Stimulated activated CD4-positive, alpha-beta T cell treated with anti-CD3 and anti-CD28 coated beads, Interleukin-12 subunit alpha, Interleukin-12 subunit beta, amount 100 ng/mL, for 48 hours (primary cell): ENCODE data around the gene FRY.

ENCODE experiments used
- DNase-seq, 3 donors: peaks; one replicate each; pipeline ENCODE4 v3.0.0-alpha.2; 2020; ENCODE audit warnings: low read depth in 2 of 3, low spot score in 1 of 3

Gene FRY

DNA sequence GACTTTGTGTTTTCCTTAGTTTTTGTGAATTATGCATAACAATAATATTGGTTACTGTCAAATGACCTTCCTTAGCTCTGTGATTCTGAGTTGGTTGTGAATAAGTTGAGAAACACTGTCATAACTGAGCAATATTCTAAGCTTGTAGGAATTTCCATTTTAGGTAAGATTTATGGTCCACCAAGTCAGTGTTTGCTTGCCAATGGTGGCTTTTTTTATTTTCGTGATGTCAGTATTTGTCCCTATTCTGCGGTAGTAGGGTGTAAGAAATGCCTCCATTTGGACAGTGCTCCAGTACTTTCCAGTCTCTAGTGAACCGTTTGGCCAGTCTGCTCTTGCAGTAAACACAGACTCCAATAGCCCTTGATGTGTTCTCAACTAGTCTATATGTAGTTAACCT is 94.7 kb downstream of the FRY start:
- no peak for DNase-seq

DNA sequence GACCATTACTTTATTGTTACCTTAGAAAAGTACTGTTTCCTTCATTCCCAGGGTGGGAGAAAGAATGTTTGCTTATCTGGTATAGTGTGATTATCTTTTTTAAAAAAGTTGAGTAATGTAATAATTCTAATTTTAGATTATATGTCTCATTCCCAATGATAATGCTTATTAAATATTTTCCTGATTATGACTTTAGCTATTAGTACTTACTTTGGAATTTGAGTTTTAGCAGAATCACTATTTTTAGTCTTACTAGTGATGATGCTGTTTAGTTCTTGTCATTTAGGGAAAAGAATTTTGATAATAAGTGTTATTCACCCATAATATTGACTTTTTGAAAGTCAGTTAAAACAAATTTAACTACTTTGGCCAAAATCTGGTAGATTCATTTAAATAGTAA is 95.2 kb downstream of the FRY start:
- DNase-seq: no peak

DNA sequence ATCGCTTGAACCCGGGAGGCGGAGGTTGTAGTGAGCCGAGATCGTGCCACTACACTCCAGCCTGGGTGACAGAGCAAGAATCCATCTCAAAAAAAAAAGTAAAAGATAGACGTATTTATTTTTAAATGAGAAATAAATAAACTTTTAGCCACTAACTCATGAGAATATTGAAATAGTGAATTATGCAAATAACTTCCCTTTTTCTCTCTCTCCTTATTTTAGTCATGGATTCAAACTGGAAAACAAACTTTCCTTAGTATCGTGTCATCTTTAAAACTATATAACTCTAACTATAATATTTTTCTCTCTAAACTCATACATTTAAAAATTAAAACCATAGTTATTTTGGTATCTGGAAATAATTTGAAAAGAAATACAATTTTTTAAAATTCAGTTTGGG is 96.1 kb downstream of the FRY start:
- DNase-seq: no peak

DNA sequence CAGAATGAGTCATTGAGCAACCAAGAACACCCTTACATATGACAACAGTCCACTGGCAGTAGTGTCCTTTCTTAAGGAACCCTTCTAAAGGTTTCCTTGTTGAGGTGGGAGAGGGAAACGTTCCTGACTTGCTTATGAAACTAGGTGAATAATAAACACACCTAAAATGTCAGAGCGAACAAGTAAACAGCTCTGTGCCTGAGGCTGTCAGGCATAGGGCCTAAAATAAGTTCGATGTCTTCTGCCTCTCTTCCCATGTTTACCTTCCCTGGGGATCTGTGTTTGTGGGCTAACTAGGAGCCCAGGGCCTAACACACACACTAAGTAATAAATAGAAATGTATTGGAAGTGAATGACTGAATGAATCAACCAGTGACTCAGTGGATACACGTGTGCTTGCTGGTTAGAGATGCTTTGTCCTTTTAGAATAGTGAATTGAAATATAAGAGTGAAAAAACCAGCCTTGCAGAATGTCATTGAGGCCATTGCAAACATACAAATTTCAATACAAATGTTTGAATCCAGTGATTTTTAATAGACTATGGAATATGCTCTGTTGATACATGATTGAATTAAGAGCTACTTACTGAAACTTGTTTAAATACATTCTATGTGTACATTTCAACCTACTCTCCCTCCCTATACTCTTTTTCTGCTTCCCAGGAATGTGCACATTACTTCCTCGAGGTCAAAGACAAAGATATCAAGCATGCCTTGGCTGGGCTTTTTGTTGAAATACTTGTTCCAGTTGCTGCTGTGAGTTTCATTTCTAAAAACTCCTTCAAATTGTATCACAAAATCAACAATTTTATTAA is 102.9 kb downstream of the FRY start:
- no peak for DNase-seq

DNA sequence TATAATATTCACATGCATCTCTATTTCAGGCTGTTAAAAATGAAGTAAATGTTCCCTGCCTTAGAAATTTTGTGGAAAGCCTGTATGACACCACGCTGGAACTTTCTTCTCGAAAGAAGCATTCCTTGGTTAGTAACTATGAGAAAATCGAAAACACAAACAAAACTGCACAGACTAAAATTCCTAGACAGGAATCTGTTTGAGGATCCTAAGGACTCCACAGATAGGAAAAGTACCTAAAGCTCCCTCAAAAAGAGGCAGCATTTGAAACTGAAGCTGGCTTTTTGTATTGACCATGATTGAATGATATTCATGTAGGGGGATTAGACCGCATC is 103.4 kb downstream of the FRY start:
- no peak for DNase-seq

DNA sequence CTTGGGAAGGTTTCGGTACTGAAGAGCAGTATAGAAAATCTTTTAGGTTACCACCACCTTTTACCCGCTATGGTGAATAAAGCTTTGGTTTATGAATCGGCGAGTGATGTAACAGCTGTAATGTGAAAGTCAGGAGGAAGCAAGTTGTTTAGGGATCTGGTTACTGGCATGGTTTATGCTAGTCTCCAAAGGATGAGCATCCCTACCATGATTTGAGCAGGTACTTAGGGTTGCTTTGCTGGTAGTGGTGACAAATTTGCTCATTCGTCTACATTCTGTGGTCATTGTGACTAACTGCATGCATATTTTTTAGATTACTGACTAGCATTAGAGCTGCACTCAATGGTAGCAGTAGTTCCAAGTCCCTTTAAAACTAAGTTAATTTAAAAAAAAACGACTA is 104.1 kb downstream of the FRY start:
- no peak for DNase-seq

DNA sequence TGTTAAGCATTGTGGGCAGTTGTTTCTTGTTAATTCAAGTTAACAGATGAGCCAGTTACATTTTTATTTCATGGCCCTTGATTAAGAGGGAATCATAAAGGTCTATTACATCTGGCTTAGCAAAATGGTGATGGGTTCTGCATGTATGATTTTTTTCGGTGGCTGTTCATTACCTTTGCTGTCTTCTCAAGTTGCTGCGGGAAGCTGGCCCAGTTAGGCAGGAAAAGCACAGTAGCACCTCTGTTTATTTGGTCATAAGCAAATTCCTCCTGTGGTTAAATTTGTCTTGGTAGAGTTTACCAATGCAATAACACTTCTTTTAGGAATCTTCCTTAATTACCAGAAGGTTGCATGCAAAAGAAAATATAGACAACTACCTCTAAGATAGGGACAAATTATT is 104.5 kb downstream of the FRY start:
- no peak for DNase-seq

DNA sequence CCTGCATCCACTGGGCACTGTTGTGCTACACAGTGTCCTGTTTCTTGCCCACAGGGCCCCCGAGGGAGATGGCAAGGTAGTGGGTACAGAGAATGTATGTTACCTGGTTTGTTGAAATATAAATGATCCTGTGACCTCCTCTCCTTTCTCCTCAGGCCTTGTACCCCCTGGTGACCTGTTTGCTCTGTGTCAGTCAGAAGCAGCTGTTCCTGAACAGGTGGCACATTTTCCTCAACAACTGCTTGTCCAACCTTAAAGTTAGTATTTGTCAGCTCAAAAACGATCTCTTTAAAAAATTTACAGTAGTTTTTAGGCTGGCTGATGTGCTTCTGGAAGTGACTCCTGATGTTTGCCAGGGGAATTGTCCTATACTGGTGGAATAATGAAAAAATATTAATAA is 105.1 kb downstream of the FRY start:
- no peak for DNase-seq

DNA sequence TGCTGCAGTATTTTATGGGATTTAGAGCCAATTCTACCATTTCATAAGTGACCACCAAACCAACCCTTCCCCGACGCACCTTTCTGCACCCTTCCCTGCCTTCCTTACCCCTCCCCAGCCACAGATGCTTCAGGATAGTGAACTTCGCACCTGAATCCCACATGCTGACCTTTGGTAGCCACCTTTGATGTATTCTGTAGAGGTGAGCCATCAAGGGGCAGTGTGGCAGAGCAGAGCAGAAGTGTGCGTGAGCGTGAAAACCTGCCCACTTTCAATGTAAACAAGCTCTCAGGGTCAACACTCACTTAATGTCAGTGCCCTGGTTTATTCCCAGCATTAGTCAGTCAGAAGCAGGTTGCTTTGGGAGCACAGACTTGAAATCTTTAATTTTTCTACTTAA is 107.7 kb downstream of the FRY start:
- DNase-seq: no peak

DNA sequence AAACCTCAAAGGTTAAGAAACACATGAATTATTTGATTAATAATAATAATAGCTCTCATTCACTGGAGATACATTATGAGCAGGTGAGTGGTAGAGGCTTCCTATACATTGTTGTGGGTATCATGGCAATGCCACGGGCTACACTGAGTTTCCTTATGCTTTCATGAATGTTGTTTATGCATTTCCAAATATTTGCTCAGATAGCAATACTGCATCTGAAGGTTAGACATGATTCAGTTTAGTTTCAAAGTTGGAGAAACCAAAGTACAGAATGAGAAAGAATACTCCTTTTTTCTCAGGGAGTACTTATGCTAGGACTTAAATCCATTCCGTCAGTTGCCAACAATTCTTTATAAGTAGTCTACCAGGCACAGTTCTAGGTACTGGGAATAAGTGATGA is 108.5 kb downstream of the FRY start:
- DNase-seq: no peak

DNA sequence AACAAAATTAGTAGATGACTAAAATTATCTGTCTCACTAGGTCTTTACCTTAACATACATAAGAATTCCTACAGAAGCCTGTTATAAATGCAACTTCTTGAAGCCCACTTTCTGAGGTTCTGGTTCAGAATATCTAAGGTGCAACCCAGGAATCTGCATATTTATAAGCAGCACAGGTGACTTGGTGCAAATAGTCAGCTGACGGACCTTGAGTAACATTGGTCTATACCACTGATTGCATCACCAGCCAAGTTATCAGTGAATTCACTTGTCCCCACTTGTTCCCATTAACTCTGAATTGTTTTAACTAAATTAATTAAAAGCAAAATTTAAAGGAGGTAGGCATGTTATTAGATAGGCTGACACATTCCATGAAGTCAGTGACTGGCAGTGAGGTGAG is 109.9 kb downstream of the FRY start:
- no peak for DNase-seq

DNA sequence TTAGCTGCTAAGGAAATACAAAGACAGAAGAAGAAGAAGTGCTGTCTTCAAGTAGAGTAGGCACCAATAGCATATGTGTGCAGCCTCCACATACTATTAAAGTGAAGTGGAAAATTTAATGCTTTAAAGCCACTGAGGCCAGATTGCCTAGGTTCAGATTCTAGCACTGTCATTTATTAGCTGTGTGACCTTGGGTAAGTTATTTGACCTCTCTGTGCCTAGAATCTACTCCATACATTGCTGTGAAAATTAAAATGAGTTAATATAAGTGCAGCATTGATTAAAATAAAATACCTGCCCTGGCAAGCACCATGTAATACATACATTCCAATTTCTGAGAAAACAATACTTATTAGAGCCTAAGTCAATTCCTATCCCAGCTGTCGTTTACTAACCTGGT is 110.5 kb downstream of the FRY start:
- DNase-seq: no peak

DNA sequence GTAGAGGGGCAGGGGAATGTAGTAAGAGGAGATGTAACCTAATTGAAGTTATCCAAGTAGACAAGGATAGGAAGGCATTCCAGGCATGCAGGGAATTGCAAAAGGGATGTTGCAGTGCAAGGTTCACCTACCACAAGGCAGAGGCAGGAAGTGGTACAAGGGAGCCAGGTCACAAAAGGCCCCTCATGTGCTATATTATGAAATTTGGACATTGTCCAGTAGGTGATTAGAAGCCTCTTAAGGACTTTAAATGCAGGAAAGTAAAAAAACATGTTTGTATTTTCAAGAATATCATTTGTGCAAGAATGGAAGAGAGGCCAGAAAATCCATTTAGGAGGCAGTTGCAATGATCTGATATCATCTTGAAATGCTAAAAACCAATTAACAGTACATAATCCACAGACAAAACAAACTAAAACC is 111.4 kb downstream of the FRY start:
- no peak for DNase-seq

DNA sequence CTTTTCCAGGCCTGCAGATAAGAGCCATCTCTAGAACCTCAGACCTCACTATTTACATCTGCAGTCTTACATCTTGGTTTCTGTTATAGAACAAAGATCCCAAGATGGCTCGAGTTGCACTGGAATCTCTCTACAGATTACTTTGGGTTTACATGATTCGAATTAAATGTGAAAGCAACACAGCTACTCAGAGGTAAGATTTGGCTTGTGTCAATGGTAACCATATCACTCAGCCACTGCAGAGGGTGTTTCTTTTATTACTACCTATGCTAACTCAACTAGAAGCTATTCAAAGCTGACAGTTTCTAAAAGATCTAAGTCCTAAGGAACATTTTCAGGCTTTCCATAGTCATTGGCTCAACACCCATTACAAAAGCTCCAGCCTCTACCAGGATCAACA is 115.6 kb downstream of the FRY start:
- DNase-seq: no peak

DNA sequence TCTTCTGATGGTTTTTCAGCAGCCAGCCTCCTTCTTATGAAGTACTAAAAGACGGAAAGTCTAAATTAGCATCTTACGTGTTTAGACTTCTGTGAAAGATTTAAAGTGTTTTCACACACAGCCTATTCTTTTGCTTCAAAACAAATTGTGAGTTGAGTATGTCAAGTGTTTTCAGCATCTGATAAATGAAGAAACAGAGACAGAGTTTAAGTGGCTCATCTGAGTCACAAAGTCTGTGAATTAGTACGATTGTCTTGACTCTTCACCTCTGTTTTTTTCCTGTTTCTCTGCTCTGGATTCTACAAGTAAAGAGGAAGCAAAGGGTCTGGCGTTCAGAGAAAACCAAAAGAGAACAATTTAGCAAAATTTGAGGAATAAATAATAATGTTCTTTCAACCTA is 116.4 kb downstream of the FRY start:
- no peak for DNase-seq

DNA sequence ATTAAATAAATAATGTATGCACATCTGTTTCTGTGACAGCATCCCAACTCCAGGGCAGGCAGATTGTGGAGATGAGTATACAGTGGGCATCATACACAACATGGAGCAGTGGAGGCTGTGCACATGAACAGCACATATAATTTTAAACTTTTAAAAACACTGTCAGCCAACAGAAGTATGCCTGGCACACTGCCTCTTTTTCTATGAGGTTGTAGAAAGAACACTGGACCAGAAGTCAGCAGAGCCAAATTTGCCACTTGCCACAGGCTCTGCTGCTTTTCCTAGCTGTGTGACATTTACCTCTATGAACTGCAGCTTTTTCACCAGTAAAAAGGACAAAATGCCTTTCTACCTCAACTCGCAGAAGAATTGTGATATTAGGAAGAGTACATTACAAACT is 118.7 kb downstream of the FRY start:
- DNase-seq: no peak

DNA sequence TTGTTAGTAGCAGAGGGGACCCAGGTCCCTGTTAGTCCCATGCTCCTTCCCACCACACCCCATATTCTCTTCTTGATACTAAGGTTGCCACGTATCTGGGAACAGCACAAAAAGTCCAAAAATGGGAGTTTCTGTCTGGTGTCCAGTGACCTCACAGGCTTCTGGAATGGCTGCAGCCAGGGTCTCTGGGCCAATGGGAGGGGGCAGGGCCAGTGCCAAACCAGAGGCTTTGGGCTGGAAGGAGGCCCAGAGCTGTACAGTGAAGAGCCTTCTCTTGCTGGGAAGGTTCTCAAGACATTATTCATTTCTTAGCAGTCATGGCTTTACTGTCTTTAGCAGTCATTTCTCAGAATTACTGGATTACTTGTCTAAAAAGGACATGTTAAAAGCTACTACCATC is 119.2 kb downstream of the FRY start:
- no peak for DNase-seq

DNA sequence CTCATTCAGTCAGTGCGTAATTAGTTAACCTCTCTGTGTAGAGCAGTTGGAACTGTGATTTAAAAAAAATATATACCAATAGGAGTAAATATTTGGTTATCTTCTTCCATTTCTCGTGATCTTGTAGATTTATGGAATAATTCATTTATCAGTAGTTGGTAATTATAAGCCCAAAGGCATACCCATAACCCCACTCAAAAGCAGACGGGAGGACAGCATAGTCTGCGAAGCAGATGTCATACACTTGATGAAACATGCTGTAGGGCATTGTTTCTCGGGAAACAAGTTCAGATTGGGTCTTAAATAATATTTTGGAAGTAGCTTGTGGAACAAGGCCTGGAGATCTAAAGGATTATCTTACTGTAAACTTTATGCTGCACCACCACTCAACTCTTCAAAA is 119.7 kb downstream of the FRY start:
- no peak for DNase-seq

DNA sequence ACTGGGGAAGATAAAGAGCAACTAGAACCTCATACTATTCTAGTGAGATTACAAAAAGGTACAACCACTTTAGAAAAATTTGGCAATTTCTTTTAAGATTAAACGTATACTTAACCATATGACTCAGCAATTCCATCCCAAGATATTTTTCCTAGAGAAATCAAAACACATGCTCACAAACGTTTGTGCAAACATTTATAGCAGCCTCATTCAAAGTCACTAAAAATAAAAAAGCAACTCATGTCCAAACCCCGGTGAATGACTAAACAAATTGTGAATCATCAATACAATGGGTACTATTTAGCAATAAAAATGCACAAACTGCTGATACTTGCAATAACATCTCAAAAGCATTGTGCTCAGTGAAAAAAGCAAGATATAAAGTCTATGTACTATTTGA is 121.5 kb downstream of the FRY start:
- no peak for DNase-seq

DNA sequence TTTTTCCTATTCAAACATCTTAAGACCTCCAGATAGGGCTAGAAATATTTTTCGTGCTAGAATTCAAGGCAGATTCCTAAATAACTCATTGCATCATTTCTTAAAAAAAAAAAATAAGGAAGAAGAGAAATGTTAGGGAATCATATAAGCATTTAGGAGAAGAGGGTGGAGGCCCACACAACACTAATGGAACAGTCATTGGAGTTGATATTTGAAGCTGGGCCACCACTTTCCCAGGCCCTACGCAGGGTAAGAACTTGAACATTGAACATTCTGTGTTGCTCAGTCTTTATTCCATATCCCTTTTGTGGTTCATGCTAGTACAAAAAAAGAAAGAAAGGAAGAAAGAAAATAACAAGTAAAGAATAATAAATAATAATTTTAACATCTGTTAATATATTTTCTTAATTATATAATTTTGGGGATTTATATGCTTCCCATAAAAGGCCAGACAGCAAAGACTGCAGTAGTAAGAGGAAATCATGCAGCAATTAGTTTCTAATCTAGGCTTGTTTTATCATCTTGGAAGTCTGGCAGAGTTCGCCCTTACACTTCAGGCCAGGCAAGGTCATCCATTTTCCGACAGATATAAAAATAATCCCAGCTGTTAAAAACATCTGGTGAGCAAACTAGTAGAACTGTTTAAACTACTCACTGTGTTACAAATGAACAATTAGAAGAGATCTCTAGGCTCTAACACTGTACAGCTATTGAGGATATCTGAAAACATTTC is 127.7 kb downstream of the FRY start:
- DNase-seq: no peak

DNA sequence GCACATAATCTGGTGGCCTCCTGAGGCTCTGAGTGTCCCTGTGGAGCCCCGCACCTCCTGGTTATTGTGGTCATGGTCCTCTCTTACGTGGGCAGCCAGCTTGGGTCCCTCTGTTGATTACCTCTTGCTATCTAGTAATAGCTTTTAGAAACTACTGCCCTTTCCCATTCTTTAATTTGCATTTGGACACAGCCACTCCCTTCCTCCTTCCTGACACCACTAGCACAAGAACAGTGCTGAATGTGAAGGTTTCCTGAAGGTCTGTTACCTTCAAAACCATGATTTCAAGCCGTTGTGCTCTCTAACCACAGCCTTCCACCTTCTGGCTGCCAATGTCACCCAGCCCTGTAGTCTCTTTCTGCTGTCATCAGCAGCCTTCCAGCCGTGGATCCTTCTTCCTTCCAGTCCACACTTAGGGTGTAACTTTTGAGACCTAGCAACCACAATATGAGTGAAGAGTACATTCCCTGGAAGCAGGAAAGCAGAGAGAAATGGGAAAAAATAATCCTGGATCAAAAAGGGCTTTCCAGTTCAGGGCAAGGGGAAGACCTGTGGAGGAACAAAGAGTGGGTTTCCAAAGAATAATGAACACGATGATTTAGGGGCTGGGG is 130.9 kb downstream of the FRY start:
- DNase-seq: no peak

DNA sequence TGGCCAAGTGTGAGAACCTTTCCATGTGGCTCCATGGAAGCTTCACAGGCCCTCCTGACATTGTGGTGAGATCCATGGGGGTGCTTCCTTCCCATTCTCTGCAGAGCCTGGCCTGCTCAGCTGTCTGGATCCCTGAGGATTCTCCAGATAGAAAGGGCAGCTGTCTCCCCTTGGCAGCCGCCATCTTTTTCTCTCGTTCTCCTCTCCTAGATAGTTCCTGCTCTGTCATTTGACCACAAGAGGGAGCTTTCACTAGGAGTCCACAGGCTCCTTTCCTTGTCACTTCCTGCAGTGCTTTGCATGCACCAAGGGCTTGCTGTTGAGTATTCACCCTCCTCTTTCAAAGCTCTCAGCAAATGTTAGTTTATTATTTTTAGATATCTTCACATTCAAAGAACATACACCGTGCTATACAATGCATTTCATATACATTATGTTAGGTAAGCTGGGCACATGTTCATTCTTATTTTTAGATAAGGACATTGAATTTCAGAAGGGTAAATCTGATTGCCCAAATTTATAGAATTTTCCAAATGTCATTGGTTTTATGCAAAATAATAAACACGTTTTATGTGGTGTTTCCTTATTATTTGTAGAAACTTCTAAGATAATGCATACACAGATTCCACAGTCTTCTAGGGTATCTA is 133.2 kb downstream of the FRY start:
- peak in 2 of 3 donors; percentile 7 to 8 for DNase-seq
